NCI-H2029 treated with DMSO at 0.1 percent for 48 hours (cell line): ENCODE data around the gene CYP24A1.
"Not testable (repeated sequence)": the region's sequence is repeated elsewhere in the genome, so short reads cannot be mapped to it uniquely, and the experiment has no call there.

Source experiments
- DNase-seq: peaks from one replicate; lab custom pipeline; 2025; lab: John Stamatoyannopoulos, UW

The CYP24A1 gene

DNA sequence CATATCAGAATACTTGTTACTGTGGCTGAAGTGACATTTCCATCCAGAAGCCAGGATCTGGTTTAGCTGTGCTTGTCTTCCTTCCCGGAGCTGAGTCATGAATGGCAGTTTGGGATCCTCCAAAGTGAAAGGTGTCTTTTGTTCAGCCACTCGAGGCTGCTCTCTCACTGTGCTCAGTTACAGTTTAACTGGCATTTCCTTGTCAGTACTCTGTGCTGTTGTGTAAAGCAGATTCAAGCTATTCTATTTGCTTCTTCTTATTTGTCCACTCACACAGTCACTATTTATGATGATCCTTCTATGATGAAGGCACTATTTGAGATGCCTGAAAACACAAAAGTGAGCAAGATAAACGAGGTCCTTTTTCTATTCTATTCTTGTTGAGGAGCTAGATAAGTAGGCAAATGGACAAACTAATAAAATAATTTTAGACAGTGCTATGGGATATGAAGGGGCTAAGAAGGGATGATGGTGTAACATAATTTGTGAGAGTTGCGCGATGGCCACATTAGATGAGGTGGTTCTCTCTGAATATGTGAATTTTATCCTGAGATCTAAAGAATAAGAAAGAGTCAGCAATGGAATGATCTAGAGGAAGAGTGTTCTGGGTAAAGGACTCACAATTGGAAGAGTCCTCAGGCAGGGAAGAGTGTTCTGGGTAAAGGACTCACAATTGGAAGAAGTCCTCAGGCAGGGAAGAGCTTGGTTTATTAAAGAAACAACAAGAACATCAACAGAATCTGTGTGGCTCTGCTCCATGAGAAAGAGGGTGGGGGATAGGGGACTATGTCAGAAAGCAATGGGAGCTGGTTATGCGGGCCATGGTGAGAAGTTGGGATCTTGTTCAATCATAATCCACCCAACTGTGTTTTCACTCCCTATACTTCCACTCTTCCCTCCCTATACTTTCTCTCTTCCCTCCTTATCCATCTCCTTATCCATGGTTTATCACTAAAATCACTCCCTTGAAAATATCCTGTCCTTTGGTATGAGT is 40.1 kb downstream of the CYP24A1 start:
- DNase-seq, result no peak

GRCh38 chr20:54132612-54133433 is 41.0 kb downstream of the CYP24A1 start:
- no peak for DNase-seq

GRCh38 chr20:54131675-54132611 is 41.8 kb downstream of the CYP24A1 start:
- no peak for DNase-seq

- DNase-seq, result not testable (repeated sequence)
Observed at GRCh38 chr20:54131125-54131524, 42.7 kb downstream of the CYP24A1 start.

- DNase-seq, result no peak
Observed at GRCh38 chr20:54129350-54129749, 44.4 kb downstream of the CYP24A1 start.

- no peak for DNase-seq
Observed at GRCh38 chr20:54127855-54128574, 45.8 kb downstream of the CYP24A1 start.

DNA sequence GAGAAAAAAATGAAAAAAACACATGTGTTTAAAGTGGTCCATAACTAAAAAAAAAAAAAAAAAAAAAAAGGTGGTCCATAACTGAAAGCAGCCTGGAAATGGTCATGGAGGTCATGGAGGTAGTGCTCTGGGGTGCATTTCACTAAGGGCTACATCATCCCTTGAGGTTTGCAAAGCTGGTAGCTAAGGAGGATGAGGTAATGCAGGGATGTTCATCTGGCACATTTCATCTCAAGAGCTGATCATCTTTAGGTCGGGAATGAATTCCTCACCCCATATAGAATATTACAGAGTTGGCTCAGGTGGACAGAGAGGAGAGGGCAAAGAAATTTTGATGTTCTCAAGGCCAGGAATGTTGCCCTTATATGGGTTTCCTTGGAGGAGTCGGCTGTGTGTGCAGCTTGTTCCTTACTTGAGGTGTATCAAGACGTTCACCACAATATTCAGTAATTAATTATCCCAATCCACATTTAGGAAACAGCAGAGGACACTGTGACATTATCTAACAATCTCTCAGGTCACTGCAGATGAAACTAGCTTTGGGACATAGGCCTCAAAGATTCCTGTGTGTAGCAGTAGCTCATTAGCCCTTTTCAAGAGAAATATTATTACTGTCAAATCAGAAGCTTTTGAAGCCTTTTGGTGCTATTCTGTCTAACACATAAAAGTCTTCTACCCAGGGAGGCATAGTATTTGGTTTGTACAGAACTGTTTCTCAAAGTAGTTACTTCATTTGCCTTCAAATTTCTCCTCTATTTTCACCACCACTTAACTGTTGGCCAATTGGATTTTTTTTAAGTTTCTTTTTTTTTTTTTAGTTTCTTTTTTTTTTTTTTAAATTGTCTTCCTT is 46.8 kb downstream of the CYP24A1 start:
- DNase-seq, result no peak

DNA sequence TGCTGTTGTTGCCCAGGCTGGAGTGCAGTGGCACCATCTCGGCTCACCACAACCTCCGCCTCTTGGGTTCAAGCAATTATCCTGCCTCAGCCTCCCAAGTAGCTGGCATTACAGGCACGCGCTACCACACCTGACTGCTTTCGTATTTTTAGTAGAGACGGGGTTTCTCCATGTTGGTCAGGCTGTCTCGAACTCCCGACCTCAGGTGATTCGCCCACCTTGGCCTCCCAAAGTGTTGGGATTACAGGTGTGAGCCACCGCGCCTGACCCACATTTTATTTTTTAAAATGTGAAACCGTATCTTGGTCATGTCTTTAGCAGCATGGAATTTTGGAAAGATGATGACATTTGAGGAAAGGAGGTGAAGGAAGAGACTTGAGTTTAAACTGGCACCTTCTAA is 47.5 kb downstream of the CYP24A1 start:
- DNase-seq, result not testable (repeated sequence)

- no peak for DNase-seq
Observed at GRCh38 chr20:54123587-54124180, 50.1 kb downstream of the CYP24A1 start.

GRCh38 chr20:54122681-54123586 is 50.9 kb downstream of the CYP24A1 start:
- no peak for DNase-seq

DNA sequence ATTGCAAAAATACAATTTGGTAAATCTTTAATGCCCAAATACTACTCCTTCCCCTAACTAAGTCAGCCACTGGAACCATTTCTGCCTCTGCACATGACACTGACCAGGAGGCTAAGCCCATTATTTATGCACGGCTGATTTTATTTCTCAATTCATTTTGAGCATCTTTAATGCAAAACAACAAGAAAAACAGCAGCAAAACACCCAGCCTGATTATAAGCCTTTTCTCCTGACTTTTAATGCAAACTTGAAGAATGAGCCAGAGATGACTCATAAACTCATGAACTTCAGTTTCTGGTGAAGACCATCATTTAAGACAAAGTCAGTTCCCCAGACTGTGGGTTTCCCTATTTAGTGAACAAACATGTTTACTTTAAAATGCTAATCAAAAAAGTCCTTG is 51.6 kb downstream of the CYP24A1 start:
- no peak for DNase-seq

- no peak for DNase-seq
Observed at GRCh38 chr20:54119744-54120143, 54.0 kb downstream of the CYP24A1 start.

DNA sequence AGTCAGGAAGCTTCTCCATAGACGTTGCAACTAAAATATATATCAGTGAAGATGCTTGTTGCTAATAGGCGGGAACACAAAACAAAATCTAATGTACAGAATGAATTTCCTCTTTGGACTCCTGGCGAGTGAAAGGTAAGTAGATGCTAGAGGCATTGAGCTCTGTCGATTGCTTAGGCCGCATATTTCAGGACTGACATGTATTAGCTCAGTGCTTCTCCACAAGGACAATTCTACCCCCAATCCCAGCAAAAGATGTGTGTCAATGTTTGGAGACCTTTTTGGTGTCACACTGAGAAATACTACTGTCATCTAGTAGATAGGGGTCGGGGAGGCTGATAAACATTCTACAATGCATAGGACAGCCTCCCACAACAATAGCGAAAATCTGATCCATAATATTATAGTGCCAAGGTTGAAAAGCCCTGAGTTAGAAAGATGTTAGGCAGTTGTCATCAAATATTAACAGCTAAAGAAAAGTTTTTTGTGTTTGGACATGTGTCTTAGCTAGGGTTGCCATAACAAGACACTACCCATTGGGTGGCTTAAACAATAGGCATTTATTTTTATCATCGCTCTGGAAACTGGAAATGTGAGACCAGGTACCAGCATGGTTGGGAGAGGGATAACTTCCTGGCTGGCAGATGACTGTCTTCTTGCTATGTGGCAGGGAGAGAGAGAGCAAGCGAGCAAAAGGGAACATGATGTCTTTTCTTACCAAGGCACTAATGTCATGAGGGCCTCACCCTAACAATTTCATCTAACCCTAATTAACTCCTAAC is 55.4 kb downstream of the CYP24A1 start:
- DNase-seq, result no peak

DNA sequence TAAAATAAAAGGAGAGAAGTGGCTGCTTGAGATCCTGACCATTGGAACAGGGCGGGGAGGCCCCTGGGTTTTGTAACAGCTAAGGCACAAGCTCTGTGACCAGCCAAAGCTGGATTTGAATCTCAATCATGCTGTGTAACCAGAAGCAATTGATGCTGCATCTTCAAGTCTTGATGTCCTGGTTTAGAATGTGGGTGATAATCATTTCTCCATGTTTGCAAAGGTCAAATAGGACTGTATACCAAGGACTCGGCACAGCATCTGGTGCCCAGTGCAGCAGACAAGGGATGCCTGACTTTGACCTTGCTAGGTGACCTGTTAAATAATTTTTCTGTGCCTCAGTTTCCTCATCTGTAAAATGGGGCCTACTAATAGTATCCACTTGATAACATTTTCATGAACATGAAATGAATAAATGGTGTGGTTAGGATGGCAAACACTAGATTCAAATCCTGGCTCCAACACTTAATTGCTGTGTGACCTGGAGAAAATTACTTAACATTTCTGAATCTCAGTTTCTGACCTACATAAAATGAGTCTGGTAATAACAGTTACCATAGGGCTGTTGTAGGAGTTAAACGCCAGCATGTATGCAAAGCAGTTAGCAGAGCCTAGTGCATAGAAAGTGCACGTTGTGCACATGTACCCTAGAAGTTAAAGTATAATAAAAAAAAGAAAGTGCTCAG is 57.1 kb downstream of the CYP24A1 start:
- DNase-seq, result no peak

GRCh38 chr20:54115172-54115854 is 58.5 kb downstream of the CYP24A1 start:
- no peak for DNase-seq

DNA sequence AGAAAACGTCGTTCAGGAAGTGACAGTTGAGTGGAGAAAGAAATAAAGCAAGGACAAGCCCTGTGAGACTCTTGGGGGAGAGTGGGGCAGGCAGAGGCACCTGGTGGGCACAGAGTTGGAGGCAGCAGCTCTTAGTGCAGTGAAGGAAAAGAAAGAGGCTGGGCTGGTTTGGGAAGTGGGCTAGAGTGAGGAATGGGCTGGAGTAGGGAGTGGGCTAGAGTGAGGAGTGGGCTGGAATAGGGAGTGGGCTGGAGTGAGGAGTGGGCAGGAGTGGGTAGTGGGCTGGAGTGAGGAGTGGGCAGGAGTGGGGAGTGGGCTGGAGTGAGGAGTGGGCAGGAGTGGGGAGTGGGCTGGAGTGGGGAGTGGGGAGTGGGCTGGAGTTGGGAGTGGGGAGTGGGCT is 59.7 kb downstream of the CYP24A1 start:
- DNase-seq, result no peak

DNA sequence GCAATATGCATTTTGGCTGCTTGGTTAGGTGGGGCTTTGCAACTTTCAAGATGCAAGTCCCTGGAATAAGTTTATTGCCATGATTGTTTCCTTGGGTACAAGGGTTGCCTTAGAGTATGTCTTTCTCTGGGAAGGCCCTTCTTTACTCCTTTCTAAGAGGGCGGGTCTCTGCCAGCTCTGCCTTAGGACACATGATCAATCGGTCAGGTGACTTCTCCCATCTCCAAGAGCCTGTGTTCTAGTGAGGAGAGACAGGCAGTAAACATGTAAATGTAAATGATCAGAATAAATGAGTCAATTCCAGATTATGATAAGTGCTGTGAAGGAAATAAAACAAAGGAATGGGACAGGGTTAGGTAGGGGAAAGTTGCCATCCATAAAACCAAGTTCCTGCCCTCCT is 60.2 kb downstream of the CYP24A1 start:
- DNase-seq, result no peak
